HepG2 (cell line): ENCODE results near the gene CRKL. TPM values are rescaled to one million over a fixed set of nuclear protein-coding genes. Genes with fewer than 3 reads are reported as not detected.

Experiments
- DPF2 ChIP-seq: sonication (generic); formaldehyde crosslinking; IDR thresholded peaks from 2 replicates; pipeline ENCODE4 v1.4.0; 2020; ENCODE audit warnings: mild to moderate bottlenecking, low read depth, missing genetic modification reagents, borderline replicate concordance
- HOXA9 ChIP-seq: sonication (generic); formaldehyde crosslinking; IDR thresholded peaks from 2 replicates; pipeline ENCODE4 v1.8.1; 2022; ENCODE audit warnings: missing genetic modification reagents, mild to moderate bottlenecking, moderate library complexity, borderline replicate concordance
- MAF1 ChIP-seq: sonication (generic); formaldehyde crosslinking; IDR thresholded peaks from 2 replicates; pipeline ENCODE4 v1.5.0; 2020; ENCODE audit warnings: missing genetic modification reagents, borderline replicate concordance
- PHB2 ChIP-seq: fragments of 450-650 bp; IDR thresholded peaks from 2 replicates; pipeline ENCODE4 v1.6.1; 2018; ENCODE audit not compliant: partially characterized antibody
- POGK ChIP-seq: sonication (generic); formaldehyde crosslinking; conservative IDR thresholded peaks from 2 replicates; pipeline ENCODE4 v1.8.0; 2022; ENCODE audit warnings: mild to moderate bottlenecking, moderate library complexity, missing genetic modification reagents
- SP2 ChIP-seq: sonication (generic); formaldehyde crosslinking; IDR thresholded peaks from 2 replicates; pipeline ENCODE4 v1.5.1; 2020; ENCODE audit warnings: mild to moderate bottlenecking, missing genetic modification reagents
- TRIM24 ChIP-seq: sonication (generic); formaldehyde crosslinking; IDR thresholded peaks from 2 replicates; pipeline ENCODE4 v1.8.0; 2022; ENCODE audit warnings: mild to moderate bottlenecking, missing genetic modification reagents
- ZNF343 ChIP-seq: sonication (generic); formaldehyde crosslinking; IDR thresholded peaks from 2 replicates; pipeline ENCODE4 v1.4.0; 2020; ENCODE audit warnings: mild to moderate bottlenecking, missing genetic modification reagents
- ZNF589 ChIP-seq: sonication (generic); formaldehyde crosslinking; conservative IDR thresholded peaks from 2 replicates; pipeline ENCODE4 v1.8.0; 2022; ENCODE audit warnings: mild to moderate bottlenecking, moderate library complexity, missing genetic modification reagents
- ZNF670 ChIP-seq: sonication (generic); formaldehyde crosslinking; IDR thresholded peaks from 2 replicates; pipeline ENCODE4 v1.8.0; 2022; ENCODE audit warnings: mild to moderate bottlenecking, missing genetic modification reagents, borderline replicate concordance
- ZNF687 ChIP-seq: sonication (generic); formaldehyde crosslinking; IDR thresholded peaks from 2 replicates; pipeline ENCODE4 v1.5.1; 2020; ENCODE audit warnings: mild to moderate bottlenecking, missing genetic modification reagents, moderate library complexity
- ZNF724P ChIP-seq: sonication (generic); formaldehyde crosslinking; IDR thresholded peaks from 2 replicates; pipeline ENCODE4 v1.8.0; 2022; ENCODE audit warnings: missing genetic modification reagents, borderline replicate concordance
- polyA plus RNA-seq, 8 experiments: library from polyadenylated mRNA; depleted of rRNA in 3 of 8; stranded (reverse) in 7 of 8; unstranded in 1 of 8; fragments of >200 nt; fragmentation: Illumina TruSeq in 4 of 8; extraction: Trizol in 4 of 8; gene quantifications; 2 replicates each; pipeline versions ENCODE4 v1.2.1 to v1.2.3, GENCODE V29; 2011 to 2016; ENCODE audit warnings: low read depth in 4 of 8, missing spikeins in 1 of 8, mixed read lengths in 1 of 8; ENCODE audit not compliant: insufficient read depth in 1 of 8
- total RNA-seq, 5 experiments: library from RNA; depleted of rRNA; stranded (reverse); fragments of >200 nt; fragmentation: Illumina TruSeq; extraction: Trizol; gene quantifications; 2 replicates each; pipeline ENCODE4 v1.2.3, GENCODE V29; 2016; ENCODE audit warnings: low read depth in 1 of 5
- TF ChIP-seq, protein P1 (sequence below), 2 experiments: sonication (generic) in 1 of 2; formaldehyde crosslinking in 1 of 2; IDR thresholded peaks; 2 replicates each; pipeline versions ENCODE4 v1.4.0 to v1.6.1; 2018 to 2020; ENCODE audit warnings: missing genetic modification reagents in 2 of 2, borderline replicate concordance in 1 of 2, low read depth in 1 of 2, mild to moderate bottlenecking in 1 of 2, missing biosample characterization in 1 of 2
- TF ChIP-seq, protein P2 (sequence below): IDR thresholded peaks from 2 replicates; pipeline ENCODE4 v1.6.1; 2016; ENCODE audit warnings: mild to moderate bottlenecking, missing biosample characterization, missing genetic modification reagents
- TF ChIP-seq, protein P3 (sequence below): sonication (generic); formaldehyde crosslinking; IDR thresholded peaks from 2 replicates; pipeline ENCODE4 v1.4.0; 2020; ENCODE audit warnings: missing genetic modification reagents, borderline replicate concordance
- TF ChIP-seq, protein P4 (sequence below): sonication (generic); formaldehyde crosslinking; IDR thresholded peaks from 2 replicates; pipeline ENCODE4 v1.4.0; 2020; ENCODE audit warnings: missing genetic modification reagents

The CRKL gene
- total and polyA plus RNA-seq, 2 of the 13 experiments (the other 11 are each of a cell fraction or from before 2014, with no cell fraction given): 37.4 to 60.6 TPM

DNA sequence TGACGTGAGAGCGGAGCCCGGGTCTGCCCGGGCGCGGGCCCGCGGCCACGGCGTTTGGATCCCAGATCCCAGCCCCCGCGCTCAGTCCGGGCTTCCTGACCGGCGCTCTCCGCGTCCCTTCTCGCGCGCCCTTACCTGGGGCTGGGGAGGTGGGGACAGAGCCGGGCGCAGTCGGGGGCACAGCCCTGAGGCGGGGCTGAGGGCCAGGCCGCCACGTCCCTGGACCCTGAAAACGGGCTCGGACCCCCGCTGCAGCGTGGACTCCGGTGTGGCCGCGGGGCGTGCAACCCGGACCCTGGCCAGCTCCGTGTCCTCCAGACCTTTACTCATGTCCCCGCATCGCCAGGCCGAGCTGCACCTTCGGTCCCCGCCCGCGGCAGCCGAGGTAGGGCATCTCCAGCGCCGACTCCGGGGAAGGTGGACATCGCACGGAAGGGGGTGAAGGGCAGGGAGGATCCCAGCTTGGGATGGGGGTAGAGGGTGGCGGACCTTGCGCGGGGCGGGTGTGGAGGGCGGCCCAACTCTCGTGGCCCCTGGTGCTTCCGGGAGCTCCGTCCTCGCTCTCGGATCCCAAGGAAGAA, 40.0 kb downstream of the CRKL start (continued):
- TF ChIP-seq, protein P1, sequence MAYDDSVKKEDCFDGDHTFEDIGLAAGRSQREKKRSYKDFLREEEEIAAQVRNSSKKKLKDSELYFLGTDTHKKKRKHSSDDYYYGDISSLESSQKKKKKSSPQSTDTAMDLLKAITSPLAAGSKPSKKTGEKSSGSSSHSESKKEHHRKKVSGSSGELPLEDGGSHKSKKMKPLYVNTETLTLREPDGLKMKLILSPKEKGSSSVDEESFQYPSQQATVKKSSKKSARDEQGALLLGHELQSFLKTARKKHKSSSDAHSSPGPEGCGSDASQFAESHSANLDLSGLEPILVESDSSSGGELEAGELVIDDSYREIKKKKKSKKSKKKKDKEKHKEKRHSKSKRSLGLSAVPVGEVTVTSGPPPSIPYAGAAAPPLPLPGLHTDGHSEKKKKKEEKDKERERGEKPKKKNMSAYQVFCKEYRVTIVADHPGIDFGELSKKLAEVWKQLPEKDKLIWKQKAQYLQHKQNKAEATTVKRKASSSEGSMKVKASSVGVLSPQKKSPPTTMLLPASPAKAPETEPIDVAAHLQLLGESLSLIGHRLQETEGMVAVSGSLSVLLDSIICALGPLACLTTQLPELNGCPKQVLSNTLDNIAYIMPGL (CRISPR knock-in tag; IDR thresholded peaks at IDR 0.05; ENCODE audit: borderline replicate concordance in 1 of 2, low read depth in 1 of 2): peak; percentile 73 to 87; a peak in 1 of 4 replicates
- TF ChIP-seq, protein P2, sequence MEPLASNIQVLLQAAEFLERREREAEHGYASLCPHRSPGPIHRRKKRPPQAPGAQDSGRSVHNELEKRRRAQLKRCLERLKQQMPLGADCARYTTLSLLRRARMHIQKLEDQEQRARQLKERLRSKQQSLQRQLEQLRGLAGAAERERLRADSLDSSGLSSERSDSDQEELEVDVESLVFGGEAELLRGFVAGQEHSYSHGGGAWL (CRISPR knock-in tag): peak; percentile 19; the same call in 1 of the 2 replicates
- TF ChIP-seq TRIM24 (no peak), SP2 (CRISPR knock-in tag) (no peak), ZNF589 (CRISPR knock-in tag) (peak; percentile 37; the same call in 1 of the 2 replicates), ZNF724P (CRISPR knock-in tag) (peak; percentile 80; the same call in 1 of the 2 replicates), HOXA9 (CRISPR knock-in tag) (peak; percentile 51; the same call in 1 of the 2 replicates), ZNF343 (CRISPR knock-in tag) (peak; percentile 91), POGK (CRISPR knock-in tag) (0 out of 2 replicates have a peak, but pooled peaks have one; percentile 60), DPF2 (CRISPR knock-in tag) (0 out of 2 replicates have a peak, but pooled peaks have one; percentile 44), ZNF670 (CRISPR knock-in tag) (0 out of 2 replicates have a peak, but pooled peaks have one; percentile 57), ZNF687 (CRISPR knock-in tag) (peak; percentile 71), PHB2 (no peak), MAF1 (peak; percentile 41)
- TF ChIP-seq, protein P3, sequence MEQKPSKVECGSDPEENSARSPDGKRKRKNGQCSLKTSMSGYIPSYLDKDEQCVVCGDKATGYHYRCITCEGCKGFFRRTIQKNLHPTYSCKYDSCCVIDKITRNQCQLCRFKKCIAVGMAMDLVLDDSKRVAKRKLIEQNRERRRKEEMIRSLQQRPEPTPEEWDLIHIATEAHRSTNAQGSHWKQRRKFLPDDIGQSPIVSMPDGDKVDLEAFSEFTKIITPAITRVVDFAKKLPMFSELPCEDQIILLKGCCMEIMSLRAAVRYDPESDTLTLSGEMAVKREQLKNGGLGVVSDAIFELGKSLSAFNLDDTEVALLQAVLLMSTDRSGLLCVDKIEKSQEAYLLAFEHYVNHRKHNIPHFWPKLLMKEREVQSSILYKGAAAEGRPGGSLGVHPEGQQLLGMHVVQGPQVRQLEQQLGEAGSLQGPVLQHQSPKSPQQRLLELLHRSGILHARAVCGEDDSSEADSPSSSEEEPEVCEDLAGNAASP: no peak
- TF ChIP-seq, protein P4, sequence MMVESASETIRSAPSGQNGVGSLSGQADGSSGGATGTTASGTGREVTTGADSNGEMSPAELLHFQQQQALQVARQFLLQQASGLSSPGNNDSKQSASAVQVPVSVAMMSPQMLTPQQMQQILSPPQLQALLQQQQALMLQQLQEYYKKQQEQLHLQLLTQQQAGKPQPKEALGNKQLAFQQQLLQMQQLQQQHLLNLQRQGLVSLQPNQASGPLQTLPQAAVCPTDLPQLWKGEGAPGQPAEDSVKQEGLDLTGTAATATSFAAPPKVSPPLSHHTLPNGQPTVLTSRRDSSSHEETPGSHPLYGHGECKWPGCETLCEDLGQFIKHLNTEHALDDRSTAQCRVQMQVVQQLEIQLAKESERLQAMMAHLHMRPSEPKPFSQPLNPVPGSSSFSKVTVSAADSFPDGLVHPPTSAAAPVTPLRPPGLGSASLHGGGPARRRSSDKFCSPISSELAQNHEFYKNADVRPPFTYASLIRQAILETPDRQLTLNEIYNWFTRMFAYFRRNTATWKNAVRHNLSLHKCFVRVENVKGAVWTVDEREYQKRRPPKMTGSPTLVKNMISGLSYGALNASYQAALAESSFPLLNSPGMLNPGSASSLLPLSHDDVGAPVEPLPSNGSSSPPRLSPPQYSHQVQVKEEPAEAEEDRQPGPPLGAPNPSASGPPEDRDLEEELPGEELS (CRISPR knock-in tag): peak; percentile 38; the same call in 1 of the 2 replicates
